OCI-LY1 (cell line): ENCODE data around the gene AFF2.

ENCODE experiments used
- H2AFZ ChIP-seq: fragments of 200-600 bp; sonication (generic), shearing (Covaris generic); 2 replicates; pipeline ENCODE4 v1.6.0; 2014; ENCODE audit warnings: antibody characterized with exemption, mild to moderate bottlenecking, low read length
- H3F3A ChIP-seq: fragments of 200-600 bp; sonication (generic), shearing (Covaris generic); 2 replicates; pipeline ENCODE4 v1.6.0; 2014; ENCODE audit warnings: mild to moderate bottlenecking, antibody characterized with exemption, low read length, moderate library complexity; ENCODE audit not compliant: insufficient read depth
- H3K27ac ChIP-seq: fragments of 200-600 bp; sonication (generic); 2 replicates; pipeline ENCODE4 v1.5.1; 2014; ENCODE audit warnings: low read length, mixed run types, mild to moderate bottlenecking, low read depth; ENCODE audit not compliant: poor library complexity, severe bottlenecking
- H3K27me3 ChIP-seq: fragments of 200-600 bp; sonication (generic); 2 replicates; pipeline ENCODE4 v1.6.0; 2014; ENCODE audit warnings: antibody characterized with exemption, mild to moderate bottlenecking, low read length, moderate library complexity; ENCODE audit not compliant: insufficient read depth
- H3K36me3 ChIP-seq: fragments of 200-600 bp; sonication (generic); 2 replicates; pipeline ENCODE4 v1.6.1; 2014; ENCODE audit warnings: mild to moderate bottlenecking, antibody characterized with exemption, low read length, moderate library complexity, mixed read lengths; ENCODE audit not compliant: insufficient read depth
- H3K4me1 ChIP-seq: fragments of 200-600 bp; sonication (generic); 2 replicates; pipeline ENCODE4 v1.5.1; 2014; ENCODE audit warnings: mild to moderate bottlenecking, low read length, moderate library complexity; ENCODE audit not compliant: insufficient read depth, severe bottlenecking
- H3K4me2 ChIP-seq: fragments of 200-600 bp; sonication (generic), shearing (Covaris generic); 2 replicates; pipeline ENCODE4 v1.6.1; 2014; ENCODE audit warnings: low read length
- H3K4me3 ChIP-seq: fragments of 200-600 bp; sonication (generic); 2 replicates; pipeline ENCODE4 v1.5.1; 2014; ENCODE audit warnings: low read length, low read depth, mild to moderate bottlenecking, mixed read lengths; ENCODE audit not compliant: poor library complexity, severe bottlenecking
- H3K79me2 ChIP-seq: fragments of 200-600 bp; shearing (Covaris generic); 2 replicates; pipeline ENCODE4 v1.6.1; 2016; ENCODE audit warnings: mixed run types, low read length, mixed read lengths; ENCODE audit not compliant: insufficient read depth
- H3K9ac ChIP-seq: fragments of 200-600 bp; sonication (generic), shearing (Covaris generic); 2 replicates; pipeline ENCODE4 v1.6.1; 2014; ENCODE audit warnings: mild to moderate bottlenecking, low read length, mixed read lengths
- H3K9me2 ChIP-seq: fragments of 200-600 bp; sonication (generic), shearing (Covaris generic); 2 replicates; pipeline ENCODE4 v1.6.1; 2014; ENCODE audit warnings: low read depth, mild to moderate bottlenecking, low read length, mixed read lengths
- H3K9me3 ChIP-seq: fragments of 200-600 bp; shearing (Covaris generic); 2 replicates; pipeline ENCODE4 v1.6.1; 2014; ENCODE audit warnings: low read length, mixed read lengths
- H4K20me1 ChIP-seq: fragments of 200-600 bp; sonication (generic), shearing (Covaris generic); 2 replicates; pipeline ENCODE4 v1.6.0; 2016; ENCODE audit warnings: mild to moderate bottlenecking, low read length; ENCODE audit not compliant: insufficient read depth
- CTCF ChIP-seq: fragments of 200-600 bp; sonication (generic), shearing (Covaris generic); IDR thresholded peaks from 2 replicates; pipeline ENCODE4 v1.5.1; 2017; ENCODE audit warnings: mild to moderate bottlenecking, antibody characterized with exemption, low read length, moderate library complexity, mixed read lengths
- EZH2 ChIP-seq: fragments of 200-600 bp; sonication (generic), shearing (Covaris generic); IDR thresholded peaks from 2 replicates; pipeline ENCODE4 v1.8.0; 2017; ENCODE audit warnings: borderline replicate concordance, mixed run types, mild to moderate bottlenecking, antibody characterized with exemption, low read length, moderate library complexity, mixed read lengths

AFF2 gene

DNA sequence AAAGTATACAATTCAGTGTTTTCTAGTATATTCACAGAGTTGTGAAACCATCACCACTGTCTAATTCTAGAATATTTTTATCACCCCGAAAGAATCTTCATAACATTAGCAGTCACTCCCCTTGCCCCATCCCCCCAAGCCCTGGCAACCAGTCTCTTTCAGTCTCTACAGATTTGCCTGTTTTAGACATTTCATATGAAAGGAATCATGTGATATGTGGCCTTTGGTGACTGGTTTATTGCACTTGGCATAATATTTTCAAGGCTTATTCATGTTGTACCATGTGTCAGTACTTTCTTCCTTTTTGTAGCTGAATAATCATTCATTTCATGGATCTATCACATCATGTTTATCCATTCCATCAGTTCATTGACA is 371.7 kb downstream of the AFF2 start:
- Histone ChIP-seq H3K4me1 (no peaks in the 10 kb centered on the region), H3K9me2 (no peaks in the 10 kb centered on the region), H4K20me1 (no peaks in the 10 kb centered on the region), H3K36me3 (no peaks in the 10 kb centered on the region), H3K79me2 (no peaks in the 10 kb centered on the region), H2AFZ (no peak overlapping the region), H3K27me3 (no peaks in the 10 kb centered on the region), H3K9ac (no peak overlapping the region), H3F3A (no peaks in the 10 kb centered on the region), H3K27ac (no peak overlapping the region), H3K9me3 (no peaks in the 10 kb centered on the region), H3K4me2 (no peak overlapping the region), H3K4me3 (no peak overlapping the region)
- TF ChIP-seq EZH2: no peak
- no peak for TF ChIP-seq CTCF

DNA sequence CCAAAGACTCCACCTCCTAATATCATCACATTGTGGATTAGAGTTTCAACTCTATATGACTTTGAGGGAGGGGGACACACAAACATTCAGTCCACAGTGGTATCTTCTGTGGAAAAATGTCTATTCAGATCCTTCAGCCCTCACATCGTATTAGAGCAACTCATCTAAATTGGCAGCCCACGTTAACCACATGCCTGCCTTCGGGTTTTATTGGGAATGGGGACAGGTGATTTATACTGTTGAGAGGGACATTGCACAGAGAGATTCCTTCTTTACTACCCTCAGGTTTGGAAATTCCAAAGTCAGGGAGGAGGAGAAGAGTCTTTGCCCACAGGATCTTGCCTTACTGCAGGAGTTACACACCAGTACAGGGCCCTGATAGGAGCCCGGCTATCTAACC is 372.5 kb downstream of the AFF2 start:
- H3F3A ChIP-seq: no peaks in the 10 kb centered on the region
- H2AFZ ChIP-seq: no peak overlapping the region
- no peaks in the 10 kb centered on the region for H4K20me1 ChIP-seq
- no peaks in the 10 kb centered on the region for H3K4me1 ChIP-seq
- H3K9ac ChIP-seq: no peak overlapping the region
- H3K4me3 ChIP-seq: no peak overlapping the region
- no peak overlapping the region for H3K27ac ChIP-seq
- H3K9me3 ChIP-seq: no peaks in the 10 kb centered on the region
- H3K9me2 ChIP-seq: no peaks in the 10 kb centered on the region
- no peaks in the 10 kb centered on the region for H3K36me3 ChIP-seq
- no peak for TF ChIP-seq EZH2
- TF ChIP-seq CTCF: no peak
- H3K79me2 ChIP-seq: no peaks in the 10 kb centered on the region
- H3K27me3 ChIP-seq: no peaks in the 10 kb centered on the region
- no peak overlapping the region for H3K4me2 ChIP-seq

DNA sequence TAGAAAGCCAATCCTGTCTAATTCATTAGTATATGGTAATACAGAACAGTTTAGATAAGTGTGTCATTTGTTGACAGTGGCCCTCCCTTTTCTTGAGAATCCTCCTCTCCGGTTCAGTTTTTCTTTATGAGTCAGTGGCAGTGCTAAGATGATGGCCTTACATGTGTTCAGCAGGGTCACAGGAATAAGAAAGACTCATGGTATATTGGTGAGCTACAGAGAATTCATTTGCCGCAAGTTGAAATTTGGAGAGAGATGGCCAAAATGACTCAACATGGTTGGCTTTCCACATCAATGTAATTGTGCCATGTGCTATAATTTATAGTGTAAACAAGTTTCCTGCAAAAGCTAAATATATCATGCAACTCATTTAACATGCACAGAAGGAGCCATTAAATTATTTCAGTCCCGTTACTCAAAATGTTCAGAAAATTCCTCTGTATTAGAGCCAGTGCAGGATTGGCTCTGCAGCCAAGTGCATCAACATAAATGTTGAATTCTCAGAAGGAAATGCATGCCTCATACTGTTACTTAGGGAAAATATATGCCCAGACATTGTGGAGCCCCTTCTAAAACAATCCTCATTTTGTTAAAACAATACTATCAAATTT is 374.3 kb downstream of the AFF2 start:
- Histone ChIP-seq H3K9me2 (no peaks in the 10 kb centered on the region), H3F3A (no peaks in the 10 kb centered on the region), H3K4me1 (no peaks in the 10 kb centered on the region), H3K27ac (no peak overlapping the region), H3K9me3 (no peaks in the 10 kb centered on the region), H3K9ac (no peak overlapping the region), H4K20me1 (no peaks in the 10 kb centered on the region), H3K4me3 (no peak overlapping the region), H3K4me2 (no peak overlapping the region), H2AFZ (no peak overlapping the region), H3K27me3 (no peaks in the 10 kb centered on the region), H3K36me3 (no peaks in the 10 kb centered on the region), H3K79me2 (no peaks in the 10 kb centered on the region)
- TF ChIP-seq CTCF: no peak
- no peak for TF ChIP-seq EZH2
